ENCODE results near the gene HOXB9.

DNA sequence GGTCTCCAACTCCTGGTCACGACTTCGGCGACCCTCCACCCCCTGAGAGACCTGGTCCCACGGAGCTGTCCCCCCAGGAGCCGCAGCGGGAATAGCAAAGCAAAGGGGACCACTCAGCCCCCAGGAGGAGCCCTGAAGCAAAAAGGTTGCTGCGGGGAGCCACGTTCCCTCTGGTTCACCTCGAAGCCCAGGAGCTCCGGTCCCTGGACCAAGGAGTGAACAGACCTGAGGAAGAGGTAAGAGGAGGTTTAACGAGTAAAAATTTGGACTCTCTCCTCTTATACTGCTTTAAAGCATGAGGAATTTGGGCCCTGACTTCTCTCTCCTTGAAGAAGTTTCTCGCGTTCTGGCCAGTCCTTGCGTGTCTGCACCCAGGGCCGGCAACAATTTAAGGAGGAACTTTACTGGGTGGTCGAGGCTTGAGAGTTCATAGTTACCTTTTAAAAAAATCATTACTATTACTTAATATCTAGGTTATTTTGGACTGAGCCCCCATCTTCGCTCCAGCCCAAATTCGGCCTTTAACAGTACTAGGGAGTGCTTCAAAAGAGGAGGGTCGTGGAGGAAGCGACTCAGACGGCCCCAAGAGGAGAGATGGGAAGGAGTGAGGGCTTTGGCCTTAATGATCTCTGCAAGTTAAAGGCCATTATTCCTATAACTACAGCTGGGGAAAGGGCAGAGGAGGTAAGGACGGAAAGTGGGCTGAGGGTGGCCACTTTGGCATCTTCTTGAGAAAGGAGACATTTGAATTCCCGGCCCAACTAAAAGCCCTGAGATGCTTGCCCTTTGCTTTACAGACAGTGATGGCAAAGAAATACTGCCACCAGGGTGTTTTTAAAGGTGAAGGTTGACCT, 16.9 kb upstream of the HOXB9 start:
- TF ChIP-seq, protein P1, sequence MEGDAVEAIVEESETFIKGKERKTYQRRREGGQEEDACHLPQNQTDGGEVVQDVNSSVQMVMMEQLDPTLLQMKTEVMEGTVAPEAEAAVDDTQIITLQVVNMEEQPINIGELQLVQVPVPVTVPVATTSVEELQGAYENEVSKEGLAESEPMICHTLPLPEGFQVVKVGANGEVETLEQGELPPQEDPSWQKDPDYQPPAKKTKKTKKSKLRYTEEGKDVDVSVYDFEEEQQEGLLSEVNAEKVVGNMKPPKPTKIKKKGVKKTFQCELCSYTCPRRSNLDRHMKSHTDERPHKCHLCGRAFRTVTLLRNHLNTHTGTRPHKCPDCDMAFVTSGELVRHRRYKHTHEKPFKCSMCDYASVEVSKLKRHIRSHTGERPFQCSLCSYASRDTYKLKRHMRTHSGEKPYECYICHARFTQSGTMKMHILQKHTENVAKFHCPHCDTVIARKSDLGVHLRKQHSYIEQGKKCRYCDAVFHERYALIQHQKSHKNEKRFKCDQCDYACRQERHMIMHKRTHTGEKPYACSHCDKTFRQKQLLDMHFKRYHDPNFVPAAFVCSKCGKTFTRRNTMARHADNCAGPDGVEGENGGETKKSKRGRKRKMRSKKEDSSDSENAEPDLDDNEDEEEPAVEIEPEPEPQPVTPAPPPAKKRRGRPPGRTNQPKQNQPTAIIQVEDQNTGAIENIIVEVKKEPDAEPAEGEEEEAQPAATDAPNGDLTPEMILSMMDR (IDR thresholded peaks at IDR 0.05; ENCODE audit: poor library complexity) = no peak
- TF ChIP-seq EZH2phosphoT487 (IDR thresholded peaks at IDR 0.05; ENCODE audit: low read depth, severe bottlenecking, unreplicated experiment) = no peak

Measured in hepatocyte (in vitro differentiated cells).